Activated naive CD8-positive, alpha-beta T cell (primary cell): ENCODE results near the gene SMYD1.

ENCODE experiments used
- H3K27ac Mint-ChIP-seq: one replicate; pipeline ENCODE4 v1.8.0; 2021; ENCODE audit warnings: mixed read lengths
- H3K27me3 Mint-ChIP-seq: one replicate; pipeline ENCODE4 v1.8.0; 2021; ENCODE audit warnings: mixed read lengths
- H3K36me3 Mint-ChIP-seq: one replicate; pipeline ENCODE4 v1.8.0; 2021; ENCODE audit warnings: mixed read lengths
- H3K4me1 Mint-ChIP-seq: one replicate; pipeline ENCODE4 v1.8.0; 2021; ENCODE audit warnings: low read depth, mixed read lengths
- H3K4me3 Mint-ChIP-seq: one replicate; pipeline ENCODE4 v1.8.0; 2021; ENCODE audit warnings: mild to moderate bottlenecking, mixed read lengths
- H3K9me3 Mint-ChIP-seq: one replicate; pipeline ENCODE4 v1.8.0; 2021; ENCODE audit warnings: low read depth, mixed read lengths

The SMYD1 gene

DNA sequence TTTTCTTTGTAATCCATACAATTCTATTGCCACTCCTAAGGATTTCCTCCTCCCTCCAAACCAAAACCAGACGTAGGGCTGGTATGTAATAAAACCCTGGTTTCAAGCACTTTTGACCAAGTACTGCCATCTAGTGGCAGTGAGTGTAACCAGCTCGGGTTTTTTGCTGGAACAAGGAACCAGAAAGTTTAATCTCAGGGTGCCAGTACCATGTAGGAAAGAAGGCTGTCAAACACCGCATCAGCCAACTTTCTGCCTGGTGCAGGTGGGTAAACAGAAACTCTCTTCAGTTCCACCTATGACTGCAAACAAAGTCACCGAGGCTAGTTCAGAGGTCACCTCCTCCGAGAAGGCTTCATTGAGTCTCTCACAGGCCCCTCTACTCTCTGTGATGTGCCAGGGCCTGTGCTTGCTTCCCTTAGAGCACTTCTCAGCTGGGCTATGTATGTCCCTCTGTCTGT is 92.4 kb downstream of the SMYD1 start:
- no peaks in the 10 kb centered on the region for H3K36me3 Mint-ChIP-seq
- H3K27me3 Mint-ChIP-seq, result peaks cover 2% of the 10 kb centered on the region
- H3K9me3 Mint-ChIP-seq, result no peaks in the 10 kb centered on the region
- no peak overlapping the region for H3K4me3 Mint-ChIP-seq
- no peaks in the 10 kb centered on the region for H3K4me1 Mint-ChIP-seq
- no peak overlapping the region for H3K27ac Mint-ChIP-seq

DNA sequence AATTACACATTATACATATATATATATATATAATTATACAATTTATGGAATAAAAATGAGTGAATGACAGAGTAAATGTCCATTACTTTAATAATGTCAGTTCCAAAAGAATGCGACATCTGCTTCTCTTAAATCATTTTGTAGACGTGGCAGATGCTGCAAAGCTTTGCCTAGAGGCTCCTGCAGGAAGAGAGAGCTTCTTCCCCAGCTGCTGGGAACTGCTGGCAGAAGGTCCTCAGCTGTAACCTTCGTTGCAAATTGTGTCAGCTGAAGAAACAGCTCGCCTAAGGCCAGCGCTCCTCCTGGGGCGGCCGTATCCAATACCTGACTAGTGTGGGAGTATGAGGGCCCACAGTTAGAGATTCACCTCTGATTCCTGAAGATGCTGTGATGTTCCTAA is 92.9 kb downstream of the SMYD1 start:
- no peaks in the 10 kb centered on the region for H3K36me3 Mint-ChIP-seq
- H3K27ac Mint-ChIP-seq, result no peak overlapping the region
- peaks cover 2% of the 10 kb centered on the region for H3K27me3 Mint-ChIP-seq
- no peaks in the 10 kb centered on the region for H3K9me3 Mint-ChIP-seq
- no peaks in the 10 kb centered on the region for H3K4me1 Mint-ChIP-seq
- no peak overlapping the region for H3K4me3 Mint-ChIP-seq

DNA sequence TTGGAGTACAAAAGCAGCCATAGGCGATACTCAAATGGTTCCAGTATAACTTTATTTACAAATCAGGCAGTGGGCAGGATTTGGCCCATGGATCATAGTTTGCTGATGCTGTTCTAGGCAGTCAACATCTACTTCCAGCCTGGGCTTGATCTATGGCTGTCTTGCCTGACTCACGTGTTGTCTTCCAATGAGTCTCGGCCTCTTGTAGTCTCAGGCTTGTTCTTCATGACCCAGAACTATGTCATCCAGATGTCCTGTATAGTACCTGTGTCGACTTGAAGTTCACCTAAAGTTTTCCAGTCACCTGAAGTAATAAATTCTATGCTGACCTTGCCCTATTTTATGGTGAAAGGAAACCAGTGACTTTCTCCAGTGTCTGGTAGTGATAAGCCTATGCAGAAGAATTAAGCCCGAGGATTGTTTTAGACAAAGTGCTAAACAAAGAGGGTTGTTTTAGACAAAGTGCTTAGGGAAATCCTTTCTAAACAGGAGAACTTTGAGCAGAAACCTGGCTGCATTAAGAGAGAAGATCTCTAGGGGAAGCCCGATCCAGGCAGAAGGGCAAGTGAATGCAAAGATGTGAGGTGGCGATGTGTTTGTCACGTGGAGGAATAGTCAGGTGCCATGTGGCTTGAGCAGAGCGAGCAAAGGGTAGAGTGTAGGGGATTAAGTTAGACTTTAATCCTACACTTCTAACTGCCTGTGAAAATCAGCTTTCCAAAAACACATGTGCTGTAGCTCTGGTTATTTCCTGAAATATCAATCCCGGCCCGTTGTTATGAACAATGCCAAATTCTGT is 94.0 kb downstream of the SMYD1 start:
- Mint-ChIP-seq H3K9me3 (no peaks in the 10 kb centered on the region), H3K4me3 (no peak overlapping the region), H3K36me3 (no peaks in the 10 kb centered on the region), H3K27me3 (peaks cover 2% of the 10 kb centered on the region), H3K27ac (no peak overlapping the region), H3K4me1 (no peaks in the 10 kb centered on the region)
